Measurements from ENCODE around the gene CA5A. TPM values are rescaled to one million over a fixed set of nuclear protein-coding genes. Genes with fewer than 3 reads are reported as not detected.

CA5A gene
- total and polyA plus RNA-seq, 2 experiments from 2014 or later: not detected

- H3K27me3 ChIP-seq (ENCODE audit: insufficient read depth): no peaks in the 10 kb centered on the region
- H3K36me3 ChIP-seq (ENCODE audit: insufficient read depth): peaks cover 12% of the 10 kb centered on the region; the same call in 1 of the 2 replicates
- ATAC-seq (no peak), DNase-seq (ENCODE audit: low spot score) (no peak)
- TF ChIP-seq JUNB (IDR thresholded peaks at IDR 0.05; ENCODE audit: unreplicated experiment) (no peak), POLR2AphosphoS5 (IDR thresholded peaks at IDR 0.05; ENCODE audit: low read depth) (peak; percentile 17; the same call in 1 of the 2 replicates)
- no peaks in the 10 kb centered on the region for H3K9me3 Mint-ChIP-seq
- H3K36me3 Mint-ChIP-seq (ENCODE audit: low read depth): peaks cover 71% of the 10 kb centered on the region
- peaks cover 8% of the 10 kb centered on the region; the same call in 1 of the 2 replicates for H4K20me1 ChIP-seq (replicated peaks; ENCODE audit: insufficient read depth)
- peak overlapping the region; percentile 63 for H3K27ac ChIP-seq (ENCODE audit: low read depth)
- no peak overlapping the region for H3K4me3 ChIP-seq
- H3F3A ChIP-seq (replicated peaks; ENCODE audit: low read depth): peaks cover 32% of the 10 kb centered on the region
- peaks cover 88% of the 10 kb centered on the region for H3K79me2 ChIP-seq (replicated peaks; ENCODE audit: insufficient read depth)
- peaks cover 23% of the 10 kb centered on the region; the same call in 1 of the 2 replicates for H3K4me1 ChIP-seq (ENCODE audit: insufficient read depth)
- peaks cover 22% of the 10 kb centered on the region for H3K27me3 Mint-ChIP-seq (ENCODE audit: insufficient read depth, low read depth, poor library complexity)
- no peaks in the 10 kb centered on the region for H3K9me2 ChIP-seq (ENCODE audit: insufficient read depth)
- no peak overlapping the region for H3K4me2 ChIP-seq
- H3K27ac Mint-ChIP-seq: no peak overlapping the region
- peaks cover 50% of the 10 kb centered on the region for H3K4me1 Mint-ChIP-seq
- no peak overlapping the region for H3K4me3 Mint-ChIP-seq
- no peak overlapping the region for H2AFZ ChIP-seq
Measured at GRCh38 chr16:87847467-87847784, 88.9 kb downstream of the CA5A start.

GRCh38 chr16:87846705-87847466, 89.4 kb downstream of the CA5A start:
- Histone ChIP-seq H4K20me1 (replicated peaks; ENCODE audit: insufficient read depth) (peaks cover 11% of the 10 kb centered on the region), H3K36me3 (ENCODE audit: insufficient read depth) (peaks cover 12% of the 10 kb centered on the region; the same call in 1 of the 2 replicates), H3K27me3 (ENCODE audit: insufficient read depth) (no peaks in the 10 kb centered on the region), H3K9me2 (ENCODE audit: insufficient read depth) (no peaks in the 10 kb centered on the region), H2AFZ (no peak overlapping the region), H3K79me2 (replicated peaks; ENCODE audit: insufficient read depth) (peaks cover 90% of the 10 kb centered on the region), H3K4me1 (ENCODE audit: insufficient read depth) (peaks cover 19% of the 10 kb centered on the region; the same call in 1 of the 2 replicates), H3F3A (replicated peaks; ENCODE audit: low read depth) (peaks cover 27% of the 10 kb centered on the region), H3K4me3 (no peak overlapping the region), H3K27ac (ENCODE audit: low read depth) (peak overlapping the region; percentile 63), H3K4me2 (no peak overlapping the region)
- H3K27me3 Mint-ChIP-seq (ENCODE audit: insufficient read depth, low read depth, poor library complexity): peaks cover 18% of the 10 kb centered on the region
- ATAC-seq: no peak
- H3K36me3 Mint-ChIP-seq (ENCODE audit: low read depth): peaks cover 69% of the 10 kb centered on the region
- peaks cover 45% of the 10 kb centered on the region for H3K4me1 Mint-ChIP-seq
- H3K27ac Mint-ChIP-seq: no peak overlapping the region
- H3K9me3 Mint-ChIP-seq: no peaks in the 10 kb centered on the region
- DNase-seq (ENCODE audit: low spot score): no peak
- no peak overlapping the region for H3K4me3 Mint-ChIP-seq
- TF ChIP-seq POLR2AphosphoS5 (IDR thresholded peaks at IDR 0.05; ENCODE audit: low read depth) (0 out of 2 replicates have a peak, but pooled peaks have one; percentile 6), EZH2phosphoT487 (IDR thresholded peaks at IDR 0.05; ENCODE audit: unreplicated experiment) (no peak)

GRCh38 chr16:87845807-87846619, 90.3 kb downstream of the CA5A start:
- H3K9me2 ChIP-seq (ENCODE audit: insufficient read depth): no peaks in the 10 kb centered on the region
- no peaks in the 10 kb centered on the region for H3K27me3 ChIP-seq (ENCODE audit: insufficient read depth)
- Mint-ChIP-seq H3K9me3 (no peaks in the 10 kb centered on the region), H3K4me1 (peaks cover 38% of the 10 kb centered on the region), H3K4me3 (no peak overlapping the region), H3K27ac (no peak overlapping the region; the same call in 1 of the 2 replicates), H3K27me3 (ENCODE audit: insufficient read depth, low read depth, poor library complexity) (peaks cover 15% of the 10 kb centered on the region), H3K36me3 (ENCODE audit: low read depth) (peaks cover 66% of the 10 kb centered on the region)
- peaks cover 13% of the 10 kb centered on the region; the same call in 1 of the 2 replicates for H3K4me1 ChIP-seq (ENCODE audit: insufficient read depth)
- H3K4me2 ChIP-seq: no peak overlapping the region
- H3K4me3 ChIP-seq: no peak overlapping the region
- peaks cover 15% of the 10 kb centered on the region for H4K20me1 ChIP-seq (replicated peaks; ENCODE audit: insufficient read depth)
- peaks cover 93% of the 10 kb centered on the region for H3K79me2 ChIP-seq (replicated peaks; ENCODE audit: insufficient read depth)
- H2AFZ ChIP-seq: no peak overlapping the region
- H3F3A ChIP-seq (replicated peaks; ENCODE audit: low read depth): peaks cover 26% of the 10 kb centered on the region
- DNase-seq (ENCODE audit: low spot score): no peak
- H3K27ac ChIP-seq (ENCODE audit: low read depth): no peak overlapping the region
- ATAC-seq: no peak
- TF ChIP-seq POLR2AphosphoS5 (IDR thresholded peaks at IDR 0.05; ENCODE audit: low read depth): no peak
- TF ChIP-seq REST (IDR thresholded peaks at IDR 0.05; ENCODE audit: unreplicated experiment): no peak
- no peak for TF ChIP-seq EZH2 (IDR thresholded peaks at IDR 0.05; ENCODE audit: low read depth, unreplicated experiment)
- no peak for TF ChIP-seq CREB1 (CRISPR knock-in tag; IDR thresholded peaks at IDR 0.05; ENCODE audit: low read depth)
- no peak for TF ChIP-seq JUNB (IDR thresholded peaks at IDR 0.05; ENCODE audit: unreplicated experiment)
- no peak for TF ChIP-seq ZNF114 (CRISPR knock-in tag; IDR thresholded peaks at IDR 0.05)
- TF ChIP-seq CTCF (conservative IDR thresholded peaks at IDR 0.05; ENCODE audit: low read depth in 2 of 2): no peak
- H3K36me3 ChIP-seq (ENCODE audit: insufficient read depth): peaks cover 14% of the 10 kb centered on the region

Measured in GM23338 (cell line).